Right renal pelvis (tissue), 4 donors: ENCODE data around the gene ABCA4. TPM values are rescaled to one million over a fixed set of nuclear protein-coding genes. Genes with fewer than 3 reads are reported as not detected.

Experiments used
- DNase-seq, 4 donors: peaks; one replicate each; pipeline ENCODE4 v3.0.0-alpha.2; 2013; ENCODE audit warnings: low read depth in 4 of 4, low spot score in 3 of 4, missing footprints in 1 of 4
- polyA plus RNA-seq, 4 donors: library from polyadenylated mRNA; unstranded; fragments of 120-200 nt; gene quantifications; one replicate each; pipeline ENCODE4 v1.2.1, GENCODE V29; 2013; ENCODE audit not compliant: insufficient read length in 4 of 4

The ABCA4 gene
- polyA plus RNA-seq, 4 donors, result 6.2 to 9.0 (median 8.0) TPM

DNA sequence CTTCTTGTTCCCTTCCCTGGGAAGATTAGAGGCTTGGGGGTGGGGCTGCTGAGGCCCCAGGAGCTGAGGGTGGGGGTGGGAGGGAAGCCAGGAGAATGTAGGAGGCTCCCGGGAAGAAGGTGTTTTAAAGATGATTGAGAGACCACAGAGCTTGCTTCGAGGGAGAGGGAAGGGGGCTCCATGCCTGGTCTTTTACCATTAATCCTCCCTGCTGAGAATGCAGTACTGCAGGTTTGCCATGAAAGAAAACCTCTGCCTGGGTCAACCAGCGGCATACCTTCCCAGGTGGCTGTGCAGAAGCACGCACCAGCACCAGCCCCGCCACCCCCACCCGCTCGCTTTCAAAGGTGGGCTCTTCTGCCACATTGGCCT lies 15.4 kb downstream of the ABCA4 start:
- DNase-seq, result no peak

DNA sequence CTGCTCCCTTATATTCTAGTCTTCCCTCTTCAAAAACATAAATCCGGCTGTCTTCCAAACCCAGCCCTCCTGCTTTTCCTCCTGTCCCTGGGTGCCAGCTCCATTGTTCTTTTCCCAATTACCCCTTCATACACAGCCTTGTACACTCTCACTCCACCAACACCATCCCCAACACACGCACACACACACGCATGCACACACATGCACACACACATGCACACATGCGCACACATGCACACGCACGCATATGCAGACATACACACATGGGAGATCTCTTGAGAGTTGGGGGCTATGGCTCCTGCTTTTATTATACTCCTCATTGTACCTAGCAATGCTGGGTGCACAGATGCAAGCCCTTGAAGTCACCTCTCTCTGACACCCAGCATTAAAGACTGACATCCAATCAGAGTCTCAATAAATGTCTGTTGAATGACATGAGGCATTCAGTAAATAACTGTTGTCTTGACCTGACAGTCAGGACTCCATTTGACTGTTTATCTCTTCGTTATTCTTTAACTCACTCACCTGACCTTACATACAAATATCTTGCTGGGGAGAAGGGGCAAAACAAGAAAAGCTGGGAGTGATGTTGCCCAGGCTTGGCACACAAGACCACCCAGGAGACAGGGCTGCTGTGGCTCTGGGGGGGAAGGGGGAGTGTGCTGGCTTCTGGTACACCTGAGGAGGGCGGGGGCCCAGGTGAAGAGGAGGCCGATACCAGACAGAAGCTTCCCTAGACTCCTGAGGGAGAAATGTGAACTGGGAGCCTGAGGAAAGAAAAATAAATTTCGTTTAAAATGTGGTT lies 16.0 kb downstream of the ABCA4 start:
- no peak for DNase-seq

DNA sequence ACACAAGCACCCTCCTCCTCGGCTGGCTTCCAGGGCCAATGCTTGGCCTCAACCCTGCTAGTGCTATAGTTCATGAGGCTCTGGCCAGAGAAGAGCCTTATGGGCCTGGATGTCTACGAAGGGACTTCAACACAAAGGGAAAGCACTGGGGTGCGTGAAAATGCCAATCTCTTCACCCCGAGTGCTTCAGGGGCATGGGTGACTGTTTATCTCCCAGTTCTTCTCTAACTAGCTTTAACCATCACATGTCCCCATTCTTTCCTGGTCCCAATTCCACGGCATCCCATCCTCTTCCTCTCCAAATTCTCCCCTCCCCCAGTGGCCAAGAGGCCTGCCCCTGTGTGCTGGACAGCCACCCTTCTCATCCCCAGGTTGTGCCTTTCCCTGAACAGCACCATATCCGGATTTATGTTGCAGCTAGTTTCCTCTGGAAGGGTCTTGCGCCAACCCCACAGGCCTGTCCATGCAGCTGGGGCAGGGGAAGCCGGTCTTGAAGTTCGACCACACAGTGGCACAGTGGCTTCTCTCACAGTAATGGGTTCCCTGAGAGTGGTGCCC lies 16.7 kb downstream of the ABCA4 start:
- no peak for DNase-seq

DNA sequence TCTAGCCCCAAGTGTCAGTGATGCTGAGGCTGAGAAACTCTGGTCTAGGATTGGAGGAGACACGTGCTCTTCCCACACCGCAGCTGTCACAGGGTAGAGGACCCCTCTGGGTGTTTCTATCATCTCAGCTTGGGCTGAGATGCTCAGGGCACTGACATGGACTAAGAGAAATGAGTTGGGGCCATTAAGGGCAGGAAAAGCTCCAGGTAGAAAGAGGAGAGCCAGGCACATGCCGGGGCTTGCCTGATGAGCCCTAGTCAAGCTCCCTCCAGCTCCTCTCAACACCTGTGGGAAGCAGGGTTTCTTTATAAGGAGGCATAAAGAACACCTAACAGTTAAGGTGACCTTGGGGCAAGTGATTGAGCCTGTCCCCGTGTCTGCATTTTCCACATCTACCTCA lies 17.3 kb downstream of the ABCA4 start:
- DNase-seq, result no peak

DNA sequence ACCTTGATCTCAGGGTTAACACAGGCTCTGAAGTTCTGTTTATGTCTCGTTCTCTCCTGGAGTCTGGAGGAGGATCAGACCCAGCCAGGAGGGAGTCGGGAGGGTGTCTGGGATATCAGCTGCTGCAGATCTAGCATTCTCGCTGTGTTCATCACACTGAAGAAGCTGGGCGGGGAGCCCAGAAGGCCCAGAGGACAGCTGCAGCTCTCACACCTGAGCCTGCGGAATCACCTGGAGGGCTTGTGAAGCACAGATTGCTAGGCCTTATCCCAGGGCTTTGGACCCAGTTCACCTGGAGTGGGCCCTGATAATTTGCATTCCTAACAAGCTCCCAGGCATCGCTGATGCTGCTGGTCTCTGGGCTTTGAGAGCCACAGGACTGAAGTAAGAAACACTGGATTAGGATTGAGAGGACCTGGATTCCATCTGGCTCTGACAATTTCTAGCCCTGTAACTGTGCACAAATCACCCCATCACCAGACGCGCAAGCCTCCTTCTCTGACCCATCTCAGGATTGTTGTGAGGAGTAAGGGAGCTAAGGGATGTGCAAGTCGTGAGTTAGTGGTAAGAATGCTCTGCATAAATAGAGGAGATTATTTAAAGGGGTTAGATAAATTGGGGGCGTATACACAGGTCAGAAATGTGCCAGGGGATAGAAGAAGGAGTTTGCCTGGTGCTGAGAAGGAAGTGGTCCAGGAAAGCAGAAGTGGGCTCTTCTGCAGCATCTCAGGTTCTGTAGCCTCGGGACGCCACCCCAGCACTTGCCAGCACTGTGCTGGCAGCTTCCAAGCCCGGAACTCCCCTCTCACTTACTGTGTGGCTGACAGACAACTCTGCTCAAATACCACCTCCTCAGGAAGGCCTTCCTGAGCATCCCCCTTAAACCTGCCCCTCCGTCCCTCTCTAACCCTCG lies 19.1 kb downstream of the ABCA4 start:
- no peak for DNase-seq

DNA sequence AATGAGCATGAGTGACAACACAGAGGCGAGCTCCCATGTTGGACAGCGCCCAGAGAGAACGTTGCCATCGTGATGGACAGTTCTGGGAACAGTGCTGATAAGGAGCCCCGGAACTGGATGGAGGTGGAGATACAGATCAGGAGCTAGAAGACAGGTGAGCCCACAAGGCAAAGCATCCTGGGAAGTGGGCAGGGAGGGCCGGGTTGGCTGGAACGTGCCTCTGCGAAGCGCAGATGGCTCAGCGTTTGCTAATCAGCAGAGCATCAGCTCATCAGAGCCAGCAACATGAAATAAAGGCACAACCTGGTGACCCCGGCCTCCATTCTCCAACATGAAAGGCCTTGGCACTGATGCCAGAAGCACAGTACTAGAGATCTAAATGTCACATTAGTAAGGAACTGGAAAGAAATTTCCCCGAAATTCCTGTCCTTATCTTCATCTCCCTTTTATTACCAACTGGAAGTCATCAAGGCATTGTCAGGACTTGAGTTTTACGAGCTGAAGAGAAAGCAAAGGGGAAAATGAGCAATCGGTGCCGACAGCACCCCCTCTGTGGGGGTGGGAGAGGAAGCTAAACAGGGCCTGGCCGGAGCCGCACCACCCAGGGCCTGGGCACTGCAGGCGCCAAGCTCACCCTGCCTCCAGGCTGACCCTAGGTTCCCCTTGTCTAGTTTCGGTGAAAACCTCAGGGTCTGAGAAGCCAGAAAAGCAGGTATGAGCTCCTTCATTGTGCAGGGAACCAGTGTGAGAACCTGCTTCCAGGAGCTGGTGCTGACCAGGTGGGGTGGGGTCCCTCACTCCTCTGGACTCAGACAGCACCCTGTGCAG lies 19.9 kb downstream of the ABCA4 start:
- no peak for DNase-seq

DNA sequence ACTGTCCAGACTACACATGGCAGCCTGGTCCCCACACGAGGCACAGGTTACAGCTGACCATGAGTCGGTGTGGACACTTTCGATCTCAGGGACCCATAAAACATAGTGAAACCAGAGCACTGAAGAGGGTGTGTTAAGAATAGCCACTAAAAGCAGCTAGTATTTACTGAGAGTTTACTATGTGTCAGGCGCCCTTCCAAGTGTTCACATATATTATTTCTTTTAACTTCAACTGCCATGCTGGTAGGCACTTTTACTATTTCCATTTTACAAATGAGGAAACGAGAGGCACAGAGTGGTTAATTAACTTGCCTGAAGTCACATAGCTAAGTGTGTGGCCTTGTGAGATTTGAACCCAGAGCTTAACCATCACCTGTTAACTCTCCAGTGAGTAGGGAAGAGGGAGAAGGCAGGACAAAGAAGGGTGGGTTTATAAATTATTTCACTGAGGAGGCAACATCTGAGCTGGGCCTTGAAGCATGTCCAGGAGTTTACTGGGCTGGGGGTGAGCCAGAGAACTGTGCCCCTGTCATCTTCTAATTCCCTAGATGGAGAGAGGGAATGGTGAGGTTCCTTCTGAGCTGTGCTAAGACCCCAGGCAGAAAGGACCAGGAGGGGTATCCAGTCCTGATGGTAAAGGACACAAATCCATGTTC lies 20.7 kb downstream of the ABCA4 start:
- no peak for DNase-seq

DNA sequence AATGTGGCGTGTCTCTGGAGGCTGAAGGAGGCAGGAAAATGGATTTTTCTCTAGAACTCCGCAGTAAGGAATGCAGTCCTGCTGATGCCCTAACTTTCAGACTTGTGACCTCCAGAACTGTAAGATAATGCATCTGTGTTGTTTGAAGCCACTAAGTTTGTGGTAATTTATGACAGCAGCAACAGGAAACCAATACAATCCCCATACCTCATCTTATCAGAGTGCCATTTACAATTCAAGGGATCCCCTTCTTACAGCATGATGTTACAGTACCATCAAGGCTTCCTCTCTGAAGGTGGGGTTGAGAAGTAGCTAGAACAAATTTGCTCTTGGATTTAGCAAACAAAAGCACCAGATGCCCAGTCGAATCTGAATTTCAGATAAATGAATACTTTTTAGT lies 21.6 kb downstream of the ABCA4 start:
- DNase-seq, result no peak

DNA sequence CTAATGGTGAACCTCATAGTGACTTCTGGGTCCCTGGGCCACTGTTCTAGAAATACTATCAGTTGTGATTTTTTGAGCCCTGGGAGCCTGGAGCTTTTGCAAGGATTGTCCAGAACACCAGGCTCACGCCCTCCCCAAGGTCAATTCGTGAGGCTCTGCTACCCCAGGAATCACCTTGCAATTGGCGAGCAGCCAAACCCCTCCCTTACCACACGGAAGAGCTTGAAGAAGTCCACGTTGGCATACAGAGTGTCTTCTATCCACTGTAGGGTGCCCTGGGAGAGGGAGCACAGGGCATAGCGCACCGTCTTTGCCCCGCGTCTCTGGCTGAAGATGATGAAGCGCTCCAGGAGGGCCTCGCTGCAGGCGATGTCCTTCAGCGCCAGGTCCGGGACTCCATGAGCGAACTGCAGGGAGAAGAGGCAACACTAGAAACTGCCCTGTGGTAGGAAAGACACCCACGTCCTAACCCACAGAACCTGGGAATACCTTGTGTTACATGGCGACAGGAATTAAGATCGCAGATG lies 22.3 kb downstream of the ABCA4 start:
- no peak for DNase-seq

DNA sequence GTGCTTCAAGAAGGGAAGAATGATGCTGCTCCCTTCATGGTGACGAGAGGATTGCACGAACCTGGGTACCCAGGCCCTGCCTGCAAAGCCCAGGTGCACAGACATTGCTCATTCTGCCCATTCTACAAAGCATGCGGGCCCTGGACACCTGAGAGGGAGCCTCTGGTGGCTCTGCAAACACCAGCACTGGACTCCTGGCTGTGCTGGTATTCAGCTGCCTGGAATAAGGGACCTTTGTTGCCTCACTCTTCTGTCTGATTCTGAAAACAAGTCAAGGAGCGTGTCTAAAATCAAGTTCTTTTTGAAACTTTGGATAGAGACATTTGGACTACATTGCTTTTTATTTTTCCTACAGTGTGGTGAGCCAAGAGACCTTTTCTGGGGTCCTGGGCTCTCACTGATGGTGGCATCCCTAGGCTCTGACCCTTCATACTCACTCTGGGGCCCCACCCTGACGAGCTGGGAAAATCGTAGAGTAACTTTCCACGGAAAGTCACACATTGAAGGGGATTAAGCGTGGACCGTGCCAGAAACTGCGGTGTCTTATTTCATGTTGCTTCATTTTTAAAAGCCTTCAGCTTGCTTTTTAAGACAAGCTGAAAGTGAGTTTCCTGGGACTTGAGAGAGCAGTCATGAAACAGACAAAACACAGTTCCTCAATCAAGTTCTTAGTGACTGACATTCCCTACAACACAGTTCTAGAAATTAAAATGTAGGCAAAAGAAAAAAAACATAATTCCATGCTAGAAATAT lies 24.0 kb downstream of the ABCA4 start:
- DNase-seq, result no peak

DNA sequence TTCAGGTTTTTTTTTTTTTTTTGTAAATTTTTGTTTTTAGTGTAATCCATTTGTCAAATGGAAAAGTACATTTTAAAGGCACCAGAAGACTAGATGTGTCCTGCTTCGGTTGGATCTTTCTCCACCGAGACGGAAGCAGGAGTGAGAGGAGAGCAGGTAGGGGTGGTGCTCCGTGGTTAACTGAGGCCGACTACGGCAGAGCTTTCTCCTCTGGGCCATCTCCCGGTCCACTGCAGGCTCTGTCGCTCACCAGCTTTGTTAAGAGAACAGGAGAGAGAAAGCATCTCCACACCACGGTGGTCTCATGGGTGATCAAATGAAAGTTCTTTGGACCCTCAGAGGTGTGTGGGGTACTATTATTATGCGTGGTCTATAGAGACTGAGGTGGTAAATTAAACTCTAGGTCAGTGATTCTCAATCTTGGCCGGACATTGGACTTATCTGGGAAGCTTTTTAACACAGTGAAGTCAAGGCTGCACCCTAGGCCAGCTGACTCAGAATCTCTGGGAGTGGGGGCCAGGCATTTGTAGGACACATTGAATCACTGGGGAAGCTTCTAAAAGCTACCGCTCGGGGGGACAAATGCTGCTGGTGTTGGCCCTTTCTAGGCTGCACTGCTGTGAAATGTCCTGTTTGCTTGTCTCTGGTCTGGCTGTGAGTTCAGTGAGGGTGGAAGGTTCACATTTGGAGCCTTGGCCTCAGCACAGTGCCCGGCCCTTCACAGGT lies 25.0 kb downstream of the ABCA4 start:
- DNase-seq, result no peak

DNA sequence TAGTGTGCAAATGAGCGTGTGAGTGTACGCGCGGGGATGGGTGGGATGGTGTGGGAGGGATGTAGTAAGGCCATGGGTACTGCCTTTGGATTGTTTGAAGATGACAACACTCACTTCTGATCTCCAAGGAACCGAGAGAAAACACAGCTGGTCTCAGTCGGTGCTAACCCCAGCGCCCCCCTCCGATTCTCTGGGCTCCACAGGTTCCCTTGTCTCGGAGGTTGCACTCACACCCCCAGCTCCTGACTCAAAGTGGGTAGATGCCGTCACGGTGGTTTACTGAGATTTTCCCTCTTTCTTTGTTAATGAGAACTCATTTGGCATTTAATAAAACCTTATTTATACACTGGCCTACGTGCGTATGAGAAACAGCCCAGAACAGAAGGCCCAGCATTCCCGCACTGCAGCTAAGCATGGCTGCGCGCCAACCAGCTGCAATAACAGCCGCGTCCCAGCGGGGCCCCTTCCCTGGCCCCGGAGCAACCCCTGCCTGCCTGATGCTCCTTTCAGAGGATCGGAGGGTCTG lies 25.8 kb downstream of the ABCA4 start:
- peak in 1 of 4 donors; percentile 65 for DNase-seq

DNA sequence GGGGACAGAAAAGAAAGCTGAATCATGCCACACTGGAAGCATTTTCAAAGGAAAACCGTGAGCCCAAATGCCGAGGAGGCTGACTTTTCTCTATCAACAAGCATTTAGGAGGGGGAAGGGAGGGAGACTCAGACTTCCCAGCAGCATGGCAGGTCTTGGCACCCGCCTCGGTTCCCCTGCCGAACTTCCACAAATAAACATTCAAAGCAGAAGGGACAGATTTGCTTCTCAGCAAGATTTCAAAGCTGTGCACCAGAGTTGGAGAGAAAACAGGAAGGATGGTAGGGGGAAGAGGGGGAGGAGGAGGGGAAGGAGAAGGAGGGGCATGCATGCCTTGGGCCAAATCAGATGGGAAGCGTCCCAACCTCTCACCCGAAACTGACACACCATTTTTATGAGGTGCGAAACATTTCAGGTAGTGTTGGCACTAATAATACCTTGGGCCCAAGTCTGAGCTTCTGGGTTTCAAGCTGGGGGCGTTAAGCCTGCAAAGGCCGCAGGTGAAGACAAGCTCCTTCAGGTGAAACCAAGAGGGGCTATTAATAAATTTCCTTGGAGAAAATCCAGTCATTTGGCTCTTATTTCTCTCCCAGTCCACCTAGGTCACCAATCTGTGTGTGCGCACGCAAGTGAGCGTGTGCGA lies 26.4 kb downstream of the ABCA4 start:
- DNase-seq, result no peak

DNA sequence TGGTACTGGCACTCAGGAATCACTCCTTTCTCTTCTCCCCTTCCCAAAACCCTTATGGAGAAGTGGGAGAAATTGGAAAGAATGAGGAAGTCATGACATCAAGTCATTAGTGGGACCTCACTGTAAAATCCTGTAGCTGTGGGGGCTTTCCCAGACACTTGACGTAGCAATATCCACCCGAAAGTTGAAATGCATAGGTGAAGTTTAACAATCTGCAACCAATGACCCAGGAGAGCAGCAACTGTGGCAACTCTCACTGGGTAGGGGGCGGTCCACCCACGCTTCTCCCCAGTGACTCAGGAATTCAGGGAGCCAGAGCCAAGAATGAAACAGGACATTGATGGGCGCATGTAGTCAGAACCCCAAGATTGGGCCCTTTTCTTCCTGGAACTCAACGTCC lies 27.0 kb downstream of the ABCA4 start:
- no peak for DNase-seq

DNA sequence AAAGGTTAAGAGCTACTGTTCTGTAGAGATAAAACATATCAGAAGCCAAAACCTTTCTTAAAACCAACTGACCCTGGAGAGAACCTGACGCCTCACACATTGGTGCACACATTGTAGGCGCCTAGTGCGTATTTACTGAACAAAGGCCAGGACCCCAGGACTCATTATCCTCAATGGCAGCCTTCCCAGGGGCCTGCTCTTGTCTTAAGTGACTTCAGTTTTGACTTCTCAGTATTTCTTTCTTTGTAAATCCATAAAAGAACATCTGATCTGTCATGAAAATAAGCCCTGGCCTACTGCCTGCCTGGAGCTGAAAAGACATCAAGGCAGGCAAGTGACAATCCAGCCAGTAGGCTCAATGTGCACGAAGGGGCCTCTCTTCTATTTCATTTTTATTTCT lies 27.6 kb downstream of the ABCA4 start:
- DNase-seq, result no peak

DNA sequence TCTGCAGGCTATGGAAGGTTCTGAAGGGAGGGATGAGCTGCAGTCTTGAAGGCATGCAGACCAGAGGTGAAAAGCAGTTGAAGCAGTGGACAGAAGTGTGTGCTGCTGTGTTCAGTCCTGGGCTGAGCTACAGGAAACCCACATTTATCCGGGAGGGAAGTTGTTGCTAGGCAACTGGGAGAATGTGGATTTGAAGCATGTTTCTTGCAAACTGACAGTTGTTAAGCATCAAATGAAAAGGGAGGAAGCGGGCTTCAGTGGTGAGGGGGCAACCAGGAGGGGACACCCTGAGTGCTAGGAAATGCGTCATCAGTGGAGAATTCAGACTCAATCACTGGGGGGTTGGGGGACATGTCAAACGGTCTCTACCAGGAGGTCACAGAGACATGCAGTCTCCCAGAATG lies 28.7 kb downstream of the ABCA4 start:
- no peak for DNase-seq

DNA sequence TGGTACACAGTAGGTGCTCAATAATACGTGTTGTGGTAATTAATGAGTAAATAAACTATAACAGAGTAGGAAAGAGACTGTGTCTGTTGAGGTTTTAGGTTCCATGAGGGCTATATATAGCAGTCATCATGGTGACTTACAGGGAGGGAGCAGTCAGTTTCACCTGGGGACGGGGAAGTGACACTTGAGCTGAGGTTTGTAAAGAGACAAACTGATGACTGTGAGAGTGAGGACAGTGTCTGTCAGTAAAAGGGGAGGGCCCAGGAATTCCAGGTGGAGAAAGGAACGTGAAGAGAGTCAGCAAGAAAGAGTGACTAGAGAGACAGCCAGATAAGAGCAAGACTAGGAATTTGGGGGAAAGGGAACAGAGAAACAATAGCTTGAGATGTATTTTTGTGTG lies 30.2 kb downstream of the ABCA4 start:
- no peak for DNase-seq

DNA sequence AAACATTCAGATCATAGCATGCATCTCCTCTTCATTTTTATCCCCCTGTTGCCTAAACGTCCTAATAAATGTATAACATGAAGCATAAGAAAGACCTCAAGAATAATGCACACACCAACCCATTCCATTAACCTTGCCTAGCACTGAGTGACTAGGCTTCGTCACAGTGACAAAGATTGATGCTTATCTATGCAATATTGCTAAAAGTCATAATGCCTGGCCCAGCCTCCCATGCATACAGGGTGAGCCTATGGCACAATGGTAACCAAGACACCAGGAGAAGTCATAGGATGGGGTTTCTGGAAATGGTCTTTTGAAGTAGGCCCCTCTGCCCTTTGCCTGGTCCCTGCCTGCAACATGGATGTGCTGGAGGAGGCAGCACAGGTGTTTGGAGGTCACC lies 33.8 kb downstream of the ABCA4 start:
- no peak for DNase-seq
